Stimulated activated CD4-positive, alpha-beta T cell treated with anti-CD3 and anti-CD28 coated beads, TNF-alpha, amount 100 ng/mL, for 48 hours (primary cell): ENCODE data around the gene ROBO4.

ENCODE experiments used
- DNase-seq, 3 donors: peaks; one replicate each; pipeline ENCODE4 v3.0.0-alpha.2; 2020; ENCODE audit warnings: low read depth in 3 of 3

Gene ROBO4

DNA sequence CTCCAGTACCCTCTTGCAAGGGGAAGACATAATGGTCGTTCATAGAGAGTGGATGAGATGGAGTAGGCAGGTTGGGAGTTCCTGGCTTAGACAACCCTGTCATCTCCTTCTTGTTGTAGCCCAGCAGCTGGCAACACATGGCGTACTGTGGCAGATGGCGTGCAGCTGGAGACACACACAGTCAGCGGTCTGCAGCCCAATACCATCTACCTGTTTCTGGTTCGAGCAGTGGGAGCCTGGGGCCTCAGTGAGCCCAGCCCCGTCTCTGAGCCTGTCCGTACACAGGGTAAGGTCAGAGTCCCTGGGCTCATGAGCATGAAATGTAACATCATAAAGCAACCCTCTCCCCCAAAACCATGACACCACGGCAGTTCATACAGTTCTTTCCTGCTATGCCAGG lies 23.7 kb downstream of the ROBO4 start:
- no peak for DNase-seq

- DNase-seq, result no peak
These were observed 24.9 kb downstream of the ROBO4 start for GRCh38 chr11:124872741-124873140.

GRCh38 chr11:124872280-124872679 lies 25.4 kb downstream of the ROBO4 start:
- DNase-seq, result no peak

DNA sequence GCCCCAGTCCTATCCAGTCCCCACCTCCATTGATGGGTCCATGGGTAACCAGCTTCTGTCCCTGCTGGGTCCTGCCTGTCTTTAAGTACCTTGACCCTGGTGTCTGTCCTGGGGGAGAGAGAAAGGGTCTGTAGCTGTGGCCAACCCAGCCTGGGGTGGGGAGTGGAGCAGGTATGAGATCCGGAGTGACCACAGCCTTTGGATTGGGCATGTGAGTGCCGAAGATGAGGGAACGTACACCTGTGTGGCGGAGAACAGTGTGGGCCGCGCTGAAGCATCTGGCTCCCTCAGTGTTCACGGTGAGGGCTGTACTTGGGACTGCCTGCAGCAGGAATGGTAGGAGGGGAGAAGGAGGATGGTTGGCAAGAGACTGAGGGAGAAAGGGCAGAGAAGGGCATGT lies 27.2 kb downstream of the ROBO4 start:
- no peak for DNase-seq

GRCh38 chr11:124869856-124870387 lies 27.7 kb downstream of the ROBO4 start:
- DNase-seq, result no peak

DNA sequence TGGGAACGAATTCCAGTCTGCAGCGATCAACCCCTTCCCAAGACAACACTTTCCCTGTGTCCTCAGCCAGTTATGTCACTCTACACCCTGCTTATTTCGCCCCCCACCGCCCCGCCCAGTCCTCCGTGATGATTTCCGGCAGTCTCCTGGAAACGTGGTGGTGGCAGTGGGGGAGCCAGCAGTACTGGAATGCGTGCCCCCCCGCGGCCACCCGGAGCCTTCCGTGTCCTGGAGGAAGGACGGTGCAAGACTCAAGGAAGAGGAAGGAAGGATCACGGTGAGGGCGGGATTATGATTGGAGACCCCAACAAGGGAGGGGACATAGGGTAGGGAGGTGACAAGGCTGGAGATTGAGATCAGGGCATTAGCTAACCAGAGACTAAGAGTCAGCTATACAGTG lies 28.3 kb downstream of the ROBO4 start:
- no peak for DNase-seq

DNA sequence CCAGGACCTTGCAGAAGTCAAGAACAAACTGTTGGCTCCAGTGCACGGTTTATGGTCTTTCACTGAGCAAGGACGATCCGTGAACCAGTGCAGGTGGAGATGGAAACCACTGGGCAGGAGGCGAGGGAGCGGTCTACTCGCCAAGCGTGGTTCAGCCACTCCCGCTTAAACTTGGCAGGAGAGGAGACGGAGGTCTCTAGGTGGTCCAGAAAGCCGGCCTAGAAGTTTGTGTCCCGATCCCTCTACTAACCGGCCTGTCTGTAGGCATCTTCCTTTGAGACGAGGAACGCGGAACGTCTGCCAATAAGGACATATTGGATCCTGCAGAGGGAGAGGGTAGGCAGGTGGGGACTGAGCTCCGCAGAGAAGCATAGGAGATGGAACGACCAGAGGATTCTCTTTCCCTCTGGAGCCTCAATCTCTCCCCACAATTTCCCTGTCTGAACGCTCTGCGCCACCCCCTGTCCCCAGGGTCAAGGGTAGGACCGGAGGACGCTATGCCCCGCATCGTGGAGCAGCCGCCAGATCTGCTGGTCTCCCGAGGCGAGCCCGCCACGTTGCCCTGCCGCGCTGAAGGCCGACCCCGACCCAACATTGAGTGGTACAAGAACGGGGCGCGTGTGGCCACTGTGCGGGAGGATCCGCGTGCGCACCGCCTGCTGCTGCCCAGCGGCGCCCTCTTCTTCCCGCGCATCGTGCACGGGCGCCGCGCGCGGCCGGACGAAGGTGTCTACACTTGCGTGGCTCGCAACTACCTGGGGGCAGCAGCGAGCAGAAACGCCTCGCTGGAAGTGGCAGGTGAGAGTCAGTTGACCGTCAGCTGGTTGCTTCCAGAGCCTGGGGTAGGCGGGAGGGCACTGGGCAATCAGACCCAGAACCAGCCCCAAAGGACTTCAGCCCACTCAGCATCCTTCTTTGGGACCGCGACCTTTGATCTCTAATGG lies 29.1 kb downstream of the ROBO4 start:
- DNase-seq, result no peak

DNA sequence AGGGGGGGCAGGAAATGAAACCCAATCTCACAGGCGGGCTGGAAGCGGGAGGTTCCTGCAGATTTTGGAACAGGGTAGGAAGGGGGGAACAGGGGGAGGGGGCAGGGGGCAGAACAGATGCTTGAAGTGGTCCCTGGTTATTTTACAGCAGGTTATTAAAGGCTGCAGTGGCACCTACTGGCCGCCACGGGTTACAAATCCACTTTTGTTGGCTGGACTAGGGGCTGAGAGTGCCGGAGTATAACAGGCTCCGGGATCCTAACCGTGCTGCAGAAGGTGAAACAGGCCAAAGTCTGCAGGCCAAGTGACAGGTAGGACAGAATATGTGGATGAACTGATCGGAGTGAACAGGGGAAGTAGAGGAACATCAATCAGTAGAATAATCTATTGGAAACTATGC lies 30.0 kb downstream of the ROBO4 start:
- no peak for DNase-seq

GRCh38 chr11:124865902-124866851 lies 31.5 kb downstream of the ROBO4 start:
- DNase-seq, result peak; percentile 17 to 55 (median 28)

DNA sequence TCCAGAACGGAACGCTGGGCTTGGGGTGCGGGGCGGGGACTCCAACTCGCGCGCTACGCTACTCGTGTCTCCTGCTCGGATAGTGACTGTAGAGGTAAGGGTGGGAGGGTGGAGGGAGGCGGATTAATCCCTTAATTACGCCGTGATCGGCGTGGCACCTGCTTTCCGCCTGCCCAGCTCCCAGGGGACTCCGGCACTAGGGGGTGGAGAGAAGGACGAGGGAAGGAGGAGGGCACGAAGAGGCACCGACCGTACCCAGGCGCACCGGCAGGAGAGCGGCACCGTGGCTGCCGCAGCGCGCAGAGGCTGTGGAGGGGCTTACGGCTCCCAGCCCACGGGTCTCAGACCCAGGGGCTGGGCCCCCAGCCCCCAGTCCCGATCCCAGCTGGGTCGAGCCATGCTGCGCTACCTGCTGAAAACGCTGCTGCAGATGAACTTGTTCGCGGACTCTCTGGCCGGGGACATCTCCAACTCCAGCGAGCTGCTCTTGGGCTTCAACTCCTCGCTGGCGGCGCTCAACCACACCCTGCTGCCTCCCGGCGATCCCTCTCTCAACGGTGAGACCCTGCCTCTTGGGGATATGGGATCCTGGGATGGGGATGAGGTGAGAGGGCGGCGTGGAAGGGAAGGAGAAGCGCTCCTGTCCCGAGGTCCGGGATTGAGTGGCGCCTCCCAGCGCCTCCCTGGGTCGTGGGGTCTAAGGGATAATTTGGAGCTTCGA lies 32.3 kb downstream of the ROBO4 start, which contains the start of gene ROBO3:
TSS of gene ROBO3 (plus strand) at position 252 of the 721 bp plus-strand sequence. CDS start at position 398, 146 bp downstream.
- no peak for DNase-seq

- DNase-seq, result no peak
These were observed 32.8 kb downstream of the ROBO4 start for GRCh38 chr11:124864892-124865180.

DNA sequence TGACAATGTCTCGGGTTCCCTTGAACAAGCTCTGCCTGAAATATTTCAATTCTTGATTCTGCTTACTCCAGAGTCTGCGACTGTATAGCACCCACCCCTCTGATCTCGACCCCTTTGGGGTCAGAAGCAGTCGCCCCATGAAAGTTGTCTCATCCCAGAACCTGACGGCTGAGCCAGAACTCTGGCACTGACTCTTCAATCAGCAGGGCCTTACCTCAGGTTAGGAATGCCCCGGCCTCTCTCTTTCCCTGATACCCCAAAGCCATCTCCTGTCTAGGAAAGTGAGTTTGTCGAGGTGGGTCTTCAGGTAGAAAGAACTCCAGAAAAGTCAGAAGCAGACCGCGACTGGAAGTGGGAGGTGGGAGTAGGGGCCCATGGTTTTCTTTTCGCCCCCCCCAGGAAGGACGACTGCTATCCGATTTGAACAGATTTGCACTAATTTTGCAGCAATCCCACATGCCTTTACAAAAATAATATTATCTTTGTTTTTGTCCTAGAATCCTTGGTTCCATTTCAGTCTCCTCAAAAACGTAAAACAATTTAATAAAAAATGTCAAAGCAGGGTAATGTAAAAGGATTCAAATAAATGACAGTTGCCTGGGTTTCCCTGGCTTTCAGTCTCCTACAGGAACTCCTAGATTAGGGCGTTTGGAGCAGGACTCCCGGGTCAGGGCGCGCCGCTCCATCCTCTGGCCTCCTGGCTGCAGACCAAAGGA lies 33.3 kb downstream of the ROBO4 start:
- no peak for DNase-seq

DNA sequence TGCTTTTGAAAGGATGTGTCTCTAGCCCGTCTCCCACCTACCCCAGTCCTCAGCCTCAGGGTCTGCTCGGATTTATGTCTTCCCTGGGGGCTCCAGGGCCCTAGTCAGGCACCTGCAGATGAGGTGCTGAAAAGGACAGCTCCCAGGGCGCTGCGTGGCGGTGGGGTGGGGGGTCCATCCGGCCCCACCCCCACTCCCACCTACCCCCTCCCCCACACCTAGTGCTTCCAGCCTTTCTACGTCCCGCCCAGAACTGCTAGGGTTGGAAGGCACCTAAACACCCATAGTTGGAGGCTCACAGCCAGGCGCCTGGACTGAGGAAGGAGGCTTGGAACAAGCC lies 33.9 kb downstream of the ROBO4 start:
- no peak for DNase-seq

DNA sequence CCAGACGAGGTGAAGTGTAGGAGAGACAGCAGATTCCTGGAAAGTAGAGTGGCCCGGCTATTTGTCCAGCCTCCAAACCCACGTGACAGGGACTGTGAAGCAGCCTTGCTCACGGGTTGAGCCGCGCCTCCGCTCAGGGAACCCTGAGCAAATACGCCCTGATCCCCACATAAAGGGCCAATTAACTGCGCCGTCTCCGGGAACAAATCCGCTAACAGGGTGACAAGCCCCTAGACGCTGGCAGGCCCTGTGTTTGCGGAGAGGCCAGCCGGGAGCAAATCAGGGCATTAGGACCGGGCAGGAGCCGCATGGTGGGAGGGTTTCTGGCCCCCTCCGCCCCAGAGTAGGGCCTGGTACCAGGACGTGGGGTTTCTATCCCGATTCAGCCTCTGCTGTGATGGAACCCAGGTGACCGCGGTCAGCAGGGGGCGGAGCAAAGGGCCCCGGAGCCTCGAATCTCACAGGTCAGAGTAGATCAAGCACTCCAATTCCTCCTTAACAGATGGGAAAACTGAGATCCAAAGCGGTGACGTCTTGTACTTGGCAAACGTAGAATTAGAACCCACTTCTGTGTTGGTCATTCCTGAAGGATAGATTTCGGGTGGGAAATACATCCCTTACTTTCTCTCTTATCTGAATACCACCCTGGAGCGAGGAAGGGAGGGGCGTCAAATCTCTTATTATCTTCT lies 34.4 kb downstream of the ROBO4 start:
- no peak for DNase-seq

DNA sequence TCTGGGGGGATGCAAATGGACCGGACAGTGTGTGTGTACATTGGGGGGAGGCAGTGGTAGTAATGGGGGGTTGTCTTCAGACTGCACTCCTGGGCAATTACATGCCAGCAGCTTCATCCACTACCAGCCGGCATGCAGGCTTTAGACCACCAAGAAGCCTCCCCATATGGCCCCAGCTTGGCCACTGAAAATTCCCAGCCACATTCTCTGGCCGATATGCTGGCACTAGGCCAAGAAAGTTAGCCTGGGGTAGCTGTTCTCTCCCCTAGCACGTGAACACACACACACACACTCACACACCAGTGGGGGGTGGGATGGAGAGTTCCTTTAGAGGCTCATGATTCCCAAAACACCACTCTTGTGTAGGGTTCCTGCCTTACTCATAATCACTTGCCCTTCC lies 36.0 kb downstream of the ROBO4 start:
- DNase-seq, result no peak

GRCh38 chr11:124859171-124859570 lies 38.5 kb downstream of the ROBO4 start:
- no peak for DNase-seq

DNA sequence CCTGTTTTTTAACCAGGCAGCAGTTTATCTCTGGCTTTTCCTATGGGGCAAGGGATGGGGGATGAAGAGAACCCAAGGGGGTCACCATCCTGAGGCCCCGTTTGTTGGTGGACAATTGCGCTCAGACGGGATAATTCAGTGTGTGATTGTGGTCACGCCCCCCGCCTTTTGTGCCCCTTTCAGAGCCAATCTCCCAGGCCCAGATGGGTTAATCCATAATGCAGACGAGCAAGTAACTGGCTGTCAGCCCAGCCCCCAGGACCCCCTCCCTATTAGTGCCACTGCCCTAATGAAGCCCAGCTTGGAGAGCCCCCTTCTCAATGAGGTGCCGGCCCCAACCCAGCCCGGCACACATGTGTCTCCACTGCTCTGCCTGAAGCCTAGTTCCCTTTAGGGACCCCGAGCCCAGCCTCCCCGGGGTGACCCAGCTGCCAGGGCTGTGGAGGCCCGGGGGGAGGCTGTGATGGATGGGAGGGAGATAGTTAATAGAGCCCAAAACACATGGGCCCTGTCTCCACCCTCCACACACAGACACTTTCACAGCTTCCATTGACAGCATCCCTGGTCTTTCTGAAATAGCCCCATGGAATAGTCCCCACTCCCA lies 51.5 kb downstream of the ROBO4 start:
- no peak for DNase-seq

DNA sequence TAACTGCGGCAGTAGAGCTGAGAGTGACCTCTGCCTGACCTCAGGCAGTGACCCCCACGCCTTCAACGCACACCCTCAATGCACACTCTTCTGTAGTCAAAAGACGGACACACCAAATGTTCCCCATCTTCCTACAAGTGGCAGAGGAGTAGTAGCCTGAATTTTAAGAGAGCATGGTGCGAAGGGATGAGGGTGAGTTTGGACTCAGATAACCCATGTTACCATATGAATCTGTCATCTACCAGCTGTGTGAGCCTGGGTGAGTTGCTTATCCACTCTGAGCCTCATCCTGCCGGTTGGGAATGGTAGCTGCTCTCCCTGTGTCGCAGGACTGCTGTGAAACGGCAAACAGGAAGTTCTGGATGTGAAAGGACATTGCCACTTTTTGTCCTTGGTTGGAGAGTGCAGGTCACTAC lies 53.0 kb downstream of the ROBO4 start:
- no peak for DNase-seq

DNA sequence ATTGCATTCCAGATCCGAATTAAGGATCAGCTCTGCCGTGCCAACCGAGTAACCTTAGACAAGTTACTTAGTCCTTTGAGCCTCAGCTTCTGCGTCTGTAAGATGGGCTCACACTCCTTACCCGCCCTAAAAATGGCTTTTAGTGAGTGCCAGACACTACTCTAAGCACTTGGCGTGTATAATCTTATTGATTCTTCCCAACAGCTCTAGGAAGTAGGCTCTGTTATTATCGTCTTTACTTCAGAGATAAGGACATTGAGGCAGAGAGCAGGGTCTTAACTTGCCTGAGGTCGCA lies 54.1 kb downstream of the ROBO4 start:
- no peak for DNase-seq

DNA sequence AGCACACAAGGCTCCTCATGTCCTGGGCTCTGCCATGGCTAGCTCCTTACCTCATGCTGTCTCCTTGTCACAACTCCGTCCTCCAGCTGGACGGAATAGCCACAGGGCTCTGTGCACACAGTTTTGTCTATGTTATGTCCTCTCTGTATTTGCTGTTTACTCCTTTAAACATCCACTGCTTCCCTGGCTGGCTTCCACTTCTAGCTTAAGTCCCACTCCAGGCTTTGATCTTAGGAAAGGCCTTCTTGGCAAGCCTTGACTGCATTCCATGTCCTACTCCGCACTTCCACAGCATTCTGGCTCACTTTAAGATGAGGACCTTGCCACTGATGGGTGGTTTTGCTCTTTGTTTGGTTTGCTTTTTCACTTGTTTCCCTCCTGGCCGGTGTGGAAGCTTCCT lies 55.4 kb downstream of the ROBO4 start:
- DNase-seq, result no peak
